Lower lobe of right lung (tissue), 2 donors: ENCODE results near the gene EPHB4. TPM values are rescaled to one million over a fixed set of nuclear protein-coding genes. Genes with fewer than 3 reads are reported as not detected.

ENCODE experiments used
- ATAC-seq, 2 donors: fragments of 200-7000 bp; cut with Tn5 transposase; one replicate each; pipeline ENCODE4 v1.9.1; 2020 to 2022; ENCODE audit warnings: mild to moderate bottlenecking in 2 of 2, moderate library complexity in 2 of 2
- DNase-seq: peaks from one replicate; pipeline ENCODE4 v3.0.0-alpha.2; 2020
- H3K27ac ChIP-seq: fragments of 200-600 bp; one replicate; pipeline ENCODE4 v1.8.0; 2022
- H3K27me3 ChIP-seq: fragments of 200-600 bp; one replicate; pipeline ENCODE4 v1.8.0; 2022; ENCODE audit warnings: low read depth
- H3K36me3 ChIP-seq: fragments of 200-600 bp; one replicate; pipeline ENCODE4 v1.8.0; 2022; ENCODE audit warnings: mild to moderate bottlenecking
- H3K4me1 ChIP-seq: fragments of 200-600 bp; one replicate; pipeline ENCODE4 v1.8.0; 2022
- H3K4me3 ChIP-seq: fragments of 200-600 bp; one replicate; pipeline ENCODE4 v1.8.0; 2022; ENCODE audit warnings: mild to moderate bottlenecking
- H3K9me3 ChIP-seq: fragments of 200-600 bp; one replicate; pipeline ENCODE4 v1.8.0; 2022
- intact Hi-C: fragments of 100-400 bp; cut with DNase I; formaldehyde crosslinking; loops from one replicate; pipeline ENCODE4 v1.11.0; 2022
- long read RNA-seq: library from polyadenylated mRNA; unstranded; transcript quantifications from one replicate; pipeline ENCODE4 v2.0.0, GENCODE V29; 2021
- total RNA-seq: library from RNA; stranded (reverse); fragmentation: NEBNext Ultra II Directional; extraction: Animal tissue kit (Norgen Biotek cat#: 25700); gene quantifications from one replicate; pipeline ENCODE4 v1.2.1, GENCODE V29; 2021
- TF ChIP-seq, protein P1 (sequence below): fragments of 200-600 bp; IDR thresholded peaks from one replicate; pipeline ENCODE4 v1.8.0; 2022; ENCODE audit warnings: antibody characterized with exemption, mild to moderate bottlenecking
- donor health status: DM: no; HTN: yes; CAD: no; lungs with severe emphysema.

Gene EPHB4
- 68.6 TPM for total RNA-seq
- long read RNA-seq, full-length matches to known transcripts = 36 of 132 reads
- long read RNA-seq, partial matches to known transcripts = 89 of 132 reads
- long read RNA-seq, other reads (novel, unspliced or antisense) = 7 of 132 reads

DNA sequence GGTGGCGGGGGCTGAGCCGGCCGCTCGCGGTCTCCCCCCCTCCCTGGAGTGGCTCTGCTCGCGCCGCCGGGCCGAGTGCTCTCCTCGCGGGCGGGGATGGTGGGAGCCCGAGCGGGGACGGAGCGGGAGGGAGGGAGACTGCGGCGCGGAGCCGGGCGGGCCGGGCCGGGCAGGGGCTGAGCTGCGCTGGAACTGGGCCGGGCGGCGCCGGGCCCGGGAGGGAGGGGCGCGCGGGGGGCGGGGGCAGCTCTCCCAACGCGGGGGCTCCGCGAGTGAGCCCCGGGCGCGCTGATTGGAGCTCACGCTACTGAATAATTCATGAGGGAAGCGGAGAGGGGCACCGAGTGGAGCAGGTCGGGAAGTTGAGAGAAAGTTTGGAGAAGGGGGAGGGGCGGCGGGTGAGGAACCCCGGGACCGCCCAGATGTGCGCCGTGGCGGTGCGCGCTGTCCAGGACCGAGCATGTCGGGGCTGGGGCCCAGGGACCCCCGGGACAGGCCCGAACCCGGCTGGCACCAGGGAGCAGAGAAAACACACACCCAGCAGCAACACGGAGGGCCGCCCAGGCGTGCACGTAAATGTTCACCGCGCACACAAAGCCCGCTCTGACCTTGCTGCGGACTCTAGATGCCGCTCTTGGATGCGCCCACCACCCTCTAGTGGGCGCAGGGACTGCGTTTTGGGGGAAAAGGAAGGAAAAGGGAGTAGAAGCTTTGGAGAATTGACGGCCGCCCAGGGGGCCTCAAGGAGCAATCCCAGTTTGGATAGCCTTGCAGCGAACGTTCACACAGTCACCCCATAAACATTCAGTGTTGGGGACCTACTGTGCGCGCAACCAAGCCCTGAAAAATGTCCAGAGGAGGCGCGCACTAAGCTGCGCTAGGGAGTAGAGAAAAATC lies at the start of gene EPHB4:
TSS of gene EPHB4 (minus strand) at position 194 of the 897 bp plus-strand sequence. CDS start 493 bp downstream, outside the sequence.
- DNase-seq (peak; percentile 84), ATAC-seq (peak; percentile 87 to 88)
- intact Hi-C loops = no loop called here
- Histone ChIP-seq H3K27ac (peak within 1 kb of the TSS; percentile 80), H3K9me3 (no peaks in the 10 kb centered on the region), H3K4me3 (peak within 1 kb of the TSS; percentile 72), H3K36me3 (peaks cover 20% of the 10 kb centered on the region), H3K27me3 (peaks cover 22% of the 10 kb centered on the region), H3K4me1 (peaks cover 28% of the 10 kb centered on the region)
- TF ChIP-seq, protein P1, sequence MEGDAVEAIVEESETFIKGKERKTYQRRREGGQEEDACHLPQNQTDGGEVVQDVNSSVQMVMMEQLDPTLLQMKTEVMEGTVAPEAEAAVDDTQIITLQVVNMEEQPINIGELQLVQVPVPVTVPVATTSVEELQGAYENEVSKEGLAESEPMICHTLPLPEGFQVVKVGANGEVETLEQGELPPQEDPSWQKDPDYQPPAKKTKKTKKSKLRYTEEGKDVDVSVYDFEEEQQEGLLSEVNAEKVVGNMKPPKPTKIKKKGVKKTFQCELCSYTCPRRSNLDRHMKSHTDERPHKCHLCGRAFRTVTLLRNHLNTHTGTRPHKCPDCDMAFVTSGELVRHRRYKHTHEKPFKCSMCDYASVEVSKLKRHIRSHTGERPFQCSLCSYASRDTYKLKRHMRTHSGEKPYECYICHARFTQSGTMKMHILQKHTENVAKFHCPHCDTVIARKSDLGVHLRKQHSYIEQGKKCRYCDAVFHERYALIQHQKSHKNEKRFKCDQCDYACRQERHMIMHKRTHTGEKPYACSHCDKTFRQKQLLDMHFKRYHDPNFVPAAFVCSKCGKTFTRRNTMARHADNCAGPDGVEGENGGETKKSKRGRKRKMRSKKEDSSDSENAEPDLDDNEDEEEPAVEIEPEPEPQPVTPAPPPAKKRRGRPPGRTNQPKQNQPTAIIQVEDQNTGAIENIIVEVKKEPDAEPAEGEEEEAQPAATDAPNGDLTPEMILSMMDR = peak; percentile 23

DNA sequence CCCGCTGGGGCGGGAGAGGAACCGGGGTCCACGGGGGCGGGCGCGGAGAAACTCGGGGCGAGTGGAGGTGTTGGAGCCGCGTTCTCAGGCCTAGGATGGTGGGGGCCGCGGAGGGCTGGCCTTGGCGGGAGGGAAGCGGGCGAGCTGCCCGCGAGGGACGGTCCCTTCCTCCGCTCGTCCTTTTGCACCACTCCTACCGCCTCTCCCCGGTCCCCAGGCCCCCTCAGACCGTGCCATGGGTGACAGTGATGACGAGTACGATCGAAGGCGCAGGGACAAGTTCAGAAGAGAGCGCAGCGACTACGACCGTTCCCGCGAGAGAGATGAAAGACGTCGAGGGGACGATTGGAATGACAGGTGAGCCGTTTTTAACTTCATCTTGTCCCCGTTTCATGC lies 48.0 kb upstream of the EPHB4 start:
- H3K36me3 ChIP-seq = peaks cover 77% of the 10 kb centered on the region

DNA sequence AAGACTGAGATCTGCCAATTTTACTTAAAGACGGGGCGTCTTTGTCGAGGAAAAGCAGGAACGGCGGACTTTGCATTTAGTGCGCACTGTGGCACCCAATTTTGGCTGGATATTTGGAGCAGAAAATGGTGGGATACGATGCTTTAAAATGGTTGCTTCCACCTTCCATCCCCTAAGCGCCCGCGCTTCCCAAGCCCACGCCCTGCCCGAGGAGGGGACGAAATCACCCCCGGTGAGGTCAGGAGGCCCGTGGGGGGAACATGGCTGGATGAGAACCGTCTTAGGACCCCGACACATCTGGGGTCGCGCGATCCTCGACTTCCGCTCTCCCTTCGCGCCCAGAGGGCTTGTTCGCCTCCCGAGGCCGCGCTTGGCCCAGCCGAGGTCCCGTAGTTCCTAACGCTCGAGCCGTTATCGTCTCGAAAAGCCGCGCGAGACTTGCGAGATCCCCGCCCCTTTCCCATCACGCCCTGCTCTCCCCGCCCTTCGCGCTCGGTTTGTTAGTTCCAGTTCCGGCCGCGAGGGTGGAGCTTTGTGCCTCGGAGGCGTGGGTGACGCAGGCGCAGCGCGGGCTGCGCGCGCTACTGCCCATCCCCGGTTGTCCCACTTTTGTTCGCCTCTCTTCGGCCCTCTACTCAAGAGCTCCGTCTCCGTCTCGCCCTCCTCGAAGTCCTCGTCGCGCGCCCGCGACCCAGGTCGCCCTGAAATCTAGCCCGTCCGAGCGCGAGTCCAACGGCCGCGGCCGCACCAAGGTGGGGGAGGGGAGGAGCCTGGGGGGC lies 47.4 kb upstream of the EPHB4 start, which contains the start of gene SRRT:
TSS of gene SRRT (plus strand) at position 527 of the 779 bp plus-strand sequence. CDS start 488 bp downstream, outside the sequence.
- H3K4me1 ChIP-seq = peaks cover 43% of the 10 kb centered on the region
- H3K4me3 ChIP-seq = peak within 1 kb of the TSS; percentile 91
- ATAC-seq = peak; percentile 98 to 99
- intact Hi-C loops = no loop called here
- no peaks in the 10 kb centered on the region for H3K27me3 ChIP-seq
- no peaks in the 10 kb centered on the region for H3K9me3 ChIP-seq
- TF ChIP-seq, protein P1 = peak; percentile 46
- H3K27ac ChIP-seq = peak within 1 kb of the TSS; percentile 95
- peaks cover 77% of the 10 kb centered on the region for H3K36me3 ChIP-seq
- DNase-seq = peak; percentile 99

More for the DNA sequence above, 48.0 kb upstream of the EPHB4 start:
- TF ChIP-seq, protein P1 = no peak
- intact Hi-C loops = no loop called here
- Histone ChIP-seq H3K4me3 (peak overlapping the region; percentile 91), H3K27ac (peak overlapping the region; percentile 95), H3K27me3 (no peaks in the 10 kb centered on the region), H3K4me1 (peaks cover 43% of the 10 kb centered on the region), H3K9me3 (no peaks in the 10 kb centered on the region)
- no peak for DNase-seq
- ATAC-seq = peak; percentile 65 to 67

DNA sequence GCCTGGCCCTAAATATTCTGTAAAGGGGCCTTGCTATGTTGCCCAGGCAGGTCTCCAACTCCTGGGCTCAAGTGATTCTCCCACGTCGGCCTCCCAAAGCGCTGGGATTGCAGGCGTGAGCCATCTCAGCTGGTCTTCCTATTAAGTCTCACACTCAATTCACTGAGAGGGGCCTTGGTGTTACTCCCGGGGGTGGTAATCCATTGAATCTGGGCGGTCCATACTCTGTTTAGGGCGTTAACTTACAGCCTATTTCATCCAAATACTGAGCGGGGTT lies 46.9 kb upstream of the EPHB4 start:
- Histone ChIP-seq H3K36me3 (peaks cover 72% of the 10 kb centered on the region), H3K4me1 (peaks cover 43% of the 10 kb centered on the region), H3K9me3 (no peaks in the 10 kb centered on the region), H3K27ac (peak overlapping the region; percentile 95), H3K4me3 (peak overlapping the region; percentile 91), H3K27me3 (no peaks in the 10 kb centered on the region)
- ATAC-seq = peak in 1 of 2 donors; percentile 0
- intact Hi-C loops = no loop called here
- TF ChIP-seq, protein P1 = no peak
- DNase-seq = no peak

DNA sequence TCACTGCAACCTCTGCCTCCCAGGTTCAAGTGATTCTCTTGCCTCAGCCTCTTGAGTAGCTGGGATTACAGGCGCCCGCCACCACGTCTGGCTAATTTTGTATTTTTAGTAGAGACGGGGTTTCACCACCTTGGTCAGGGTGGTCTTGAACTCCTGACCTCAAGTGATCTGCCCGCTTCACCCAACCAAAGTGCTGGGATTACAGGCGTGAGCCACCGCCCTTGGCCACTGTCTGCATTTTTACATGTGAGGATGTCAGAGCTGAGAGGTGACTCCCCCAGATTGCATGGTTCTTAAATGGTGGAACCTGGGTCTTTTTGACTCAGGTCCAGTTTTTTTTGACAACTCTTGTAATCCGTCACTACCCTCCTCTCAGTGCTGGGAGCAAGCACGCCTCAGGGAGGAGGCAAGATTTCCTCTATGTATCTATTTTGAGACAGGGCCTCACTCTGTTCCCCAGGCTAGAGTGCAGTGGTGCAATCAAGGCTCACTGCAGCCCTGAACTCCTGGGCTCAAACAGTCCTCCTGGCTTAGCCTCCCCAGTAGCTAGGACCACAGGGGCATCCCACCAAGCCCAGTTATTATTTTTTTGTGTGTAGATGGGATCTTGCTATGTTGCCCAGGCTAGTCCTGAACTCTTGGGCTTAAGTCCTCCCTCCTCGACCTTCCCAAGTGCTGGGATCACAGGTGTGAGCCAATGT lies 46.4 kb upstream of the EPHB4 start:
- Histone ChIP-seq H3K4me3 (peak overlapping the region; percentile 91), H3K4me1 (peaks cover 42% of the 10 kb centered on the region), H3K27ac (peak overlapping the region; percentile 95), H3K9me3 (no peaks in the 10 kb centered on the region), H3K27me3 (no peaks in the 10 kb centered on the region), H3K36me3 (peaks cover 67% of the 10 kb centered on the region)
- ATAC-seq = no peak
- TF ChIP-seq, protein P1 = no peak
- intact Hi-C loops = no loop called here
- DNase-seq = no peak
